Esophagus muscularis mucosa (tissue), 4 donors: ENCODE results near the gene ZNF850. TPM values are rescaled to one million over a fixed set of nuclear protein-coding genes. Genes with fewer than 3 reads are reported as not detected.

Experiments used
- DNase-seq: peaks from one replicate; pipeline ENCODE4 v3.0.0-alpha.2; 2017; ENCODE audit errors: extremely low spot score
- H3K27ac ChIP-seq, 4 donors: fragments of 200-600 bp; sonication (generic); replicated peaks in 1 of 4; 1 replicate in 3 of 4; 2 replicates in 1 of 4; pipeline ENCODE4 v1.5.1; 2016 to 2019; ENCODE audit warnings: mild to moderate bottlenecking in 1 of 4
- H3K27me3 ChIP-seq, 4 donors: fragments of 200-600 bp; sonication (generic); one replicate each; pipeline versions ENCODE4 v1.5.1 to v1.6.0; 2016 to 2019
- H3K36me3 ChIP-seq, 4 donors: fragments of 200-600 bp; sonication (generic); one replicate each; pipeline ENCODE4 v1.5.1; 2016 to 2019
- H3K4me1 ChIP-seq, 4 donors: fragments of 200-600 bp; sonication (generic); one replicate each; pipeline ENCODE4 v1.5.1; 2016 to 2019
- H3K4me3 ChIP-seq, 4 donors: fragments of 200-600 bp; sonication (generic); 1 replicate in 2 of 4; 2 replicates in 2 of 4; pipeline ENCODE4 v1.5.1; 2016 to 2019; ENCODE audit warnings: mild to moderate bottlenecking in 4 of 4, moderate library complexity in 1 of 4
- H3K9me3 ChIP-seq, 4 donors: fragments of 200-600 bp; sonication (generic); 1 replicate in 3 of 4; 2 replicates in 1 of 4; pipeline ENCODE4 v1.5.1; 2016 to 2019
- CTCF ChIP-seq, 3 experiments: fragments of 200-600 bp in 2 of 3; fragments of 450-650 bp in 1 of 3; sonication (generic) in 2 of 3; IDR thresholded peaks; one replicate each; pipeline ENCODE4 v1.5.1; 2017 to 2019; ENCODE audit warnings: antibody characterized with exemption in 3 of 3, mild to moderate bottlenecking in 2 of 3, moderate library complexity in 1 of 3
- EP300 ChIP-seq: sonication (generic); formaldehyde crosslinking; IDR thresholded peaks from one replicate; pipeline ENCODE4 v1.6.1; 2017; ENCODE audit warnings: antibody characterized with exemption
- POLR2A ChIP-seq: fragments of 450-650 bp; IDR thresholded peaks from one replicate; pipeline ENCODE4 v1.6.1; 2017; ENCODE audit warnings: antibody characterized with exemption, moderate library complexity, mild to moderate bottlenecking, low read depth
- POLR2AphosphoS5 ChIP-seq, 2 donors: sonication (generic); formaldehyde crosslinking; IDR thresholded peaks; one replicate each; pipeline ENCODE4 v1.6.1; 2017; ENCODE audit warnings: antibody characterized with exemption in 2 of 2
- WGBS: methylation state at CpG from one replicate; pipeline ENCODE4 v1.1.5; 2018; 5-methylcytosine and 5-hydroxymethylcytosine counted together
- intact Hi-C: fragments of 100-400 bp; cut with DNase I; formaldehyde crosslinking; loops from one replicate; pipeline ENCODE4 v1.15.1; 2023
- total RNA-seq, 4 donors: library from RNA; depleted of rRNA; stranded (reverse); fragments of >200 nt; gene quantifications; one replicate each; pipeline versions ENCODE4 v1.1.0 to v1.2.1, GENCODE V29; 2016

The ZNF850 gene
- total RNA-seq, 4 donors from 2014 or later: 1.3 to 2.4 (median 2.0) TPM

GRCh38 chr19:36672368-36672767 lies 100.2 kb downstream of the ZNF850 start:
- TF ChIP-seq CTCF (IDR thresholded peaks at IDR 0.05) (no peak), POLR2A (no peak), POLR2AphosphoS5 (IDR thresholded peaks at IDR 0.05) (no peak), EP300 (no peak)
- H3K4me3 ChIP-seq: no peak overlapping the region
- peaks cover 0 to 51% (median 18%) of the 10 kb centered on the region in 4 donors for H3K9me3 ChIP-seq
- intact Hi-C loops: no loop called here
- 100% methylated on average over 1 of the region's 1 CpG for WGBS
- peaks cover 4 to 33% (median 12%) of the 10 kb centered on the region in 4 donors for H3K36me3 ChIP-seq
- no peaks in the 10 kb centered on the region for H3K27me3 ChIP-seq
- DNase-seq: no peak
- H3K27ac ChIP-seq: no peak overlapping the region
- peaks cover 7 to 15% (median 12%) of the 10 kb centered on the region in 4 donors for H3K4me1 ChIP-seq

DNA sequence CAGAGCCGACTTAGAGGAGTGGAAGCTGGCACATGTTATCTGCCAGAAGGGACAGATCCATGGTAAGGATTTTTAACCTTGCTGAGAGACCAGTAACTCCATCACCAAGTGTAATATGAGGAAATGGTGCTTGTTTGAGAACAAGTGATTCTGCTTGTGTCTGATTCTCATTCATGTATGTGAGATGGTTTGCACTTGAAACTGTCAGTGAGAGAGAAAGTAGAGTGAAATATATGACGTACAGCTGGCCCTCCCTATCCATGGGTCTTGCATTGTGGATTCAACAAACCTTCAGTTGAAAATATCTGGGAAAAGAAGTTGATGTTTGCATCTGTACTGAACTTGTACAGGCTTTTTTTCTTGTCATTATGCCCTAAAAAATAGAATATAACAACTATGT lies 104.0 kb downstream of the ZNF850 start:
- Histone ChIP-seq H3K36me3 (peaks cover 4 to 34% (median 22%) of the 10 kb centered on the region in 4 donors), H3K27me3 (no peaks in the 10 kb centered on the region), H3K9me3 (peaks cover 0 to 36% (median 18%) of the 10 kb centered on the region in 4 donors), H3K4me3 (no peak overlapping the region), H3K27ac (no peak overlapping the region), H3K4me1 (peaks cover 12 to 28% (median 20%) of the 10 kb centered on the region in 4 donors)
- TF ChIP-seq POLR2AphosphoS5 (IDR thresholded peaks at IDR 0.05) (no peak), POLR2A (no peak), CTCF (IDR thresholded peaks at IDR 0.05) (no peak), EP300 (no peak)
- WGBS: 75% methylated on average over 2 of the region's 2 CpGs
- intact Hi-C loops: loop anchor here (10.0 kb wide), 1 partner anchor 94 kb away; the partner anchor contains the start of gene ZNF529
- DNase-seq: no peak

GRCh38 chr19:36665832-36666231 lies 106.8 kb downstream of the ZNF850 start:
- TF ChIP-seq POLR2A (no peak), CTCF (IDR thresholded peaks at IDR 0.05) (no peak)
- H3K36me3 ChIP-seq: peaks cover 6 to 35% (median 24%) of the 10 kb centered on the region in 4 donors
- DNase-seq: no peak
- intact Hi-C loops: loop anchor here (10.0 kb wide), 1 partner anchor 91 kb away; the partner anchor contains the start of gene ZNF529
- peaks cover 12 to 28% (median 20%) of the 10 kb centered on the region in 4 donors for H3K4me1 ChIP-seq
- H3K9me3 ChIP-seq: peaks cover 0 to 15% (median 1%) of the 10 kb centered on the region in 4 donors
- no peak overlapping the region for H3K27ac ChIP-seq
- H3K4me3 ChIP-seq: peak overlapping the region; percentile 62 to 86 (median 70)
- WGBS: 56% methylated on average over 14 of the region's 14 CpGs
- H3K27me3 ChIP-seq: no peaks in the 10 kb centered on the region

Other genes starting within 250 kb of the ZNF850 start
- gene ZNF260, start 244.5 kb downstream of the ZNF850 start, total RNA-seq: 10 to 100 TPM in 2 of 4 donors, 1 to 10 TPM in 2; 7.7 to 12.4 (median 10.7) TPM
- 10 to 100 TPM; 11.6 to 17.6 (median 12.7) TPM for gene ZNF529, start 199.5 kb downstream of the ZNF850 start, total RNA-seq
- gene ZNF382, start 167.5 kb downstream of the ZNF850 start, total RNA-seq: 10 to 100 TPM; 17.1 to 25.7 (median 19.6) TPM
- gene ZNF461, start 106.0 kb downstream of the ZNF850 start, total RNA-seq: 10 to 100 TPM in 3 of 4 donors, 1 to 10 TPM in 1; 6.3 to 14.2 (median 10.5) TPM
- gene ZNF567, start 85.2 kb downstream of the ZNF850 start, total RNA-seq: 1 to 10 TPM; 5.5 to 9.1 (median 6.9) TPM
- gene ZNF790, start 65.6 kb upstream of the ZNF850 start, total RNA-seq: 10 to 100 TPM in 1 of 4 donors, 1 to 10 TPM in 3; 5.8 to 11.1 (median 7.8) TPM
- gene ZNF345, start 78.1 kb upstream of the ZNF850 start, total RNA-seq: 1 to 10 TPM; 3.0 to 6.6 (median 4.3) TPM
- gene ZNF829, start 143.5 kb upstream of the ZNF850 start, total RNA-seq: 1 to 10 TPM; 2.5 to 5.4 (median 4.1) TPM
- 10 to 100 TPM in 3 of 4 donors, 1 to 10 TPM in 1; 9.1 to 14.7 (median 12.6) TPM for gene ZNF568, start 143.5 kb upstream of the ZNF850 start, total RNA-seq